Activated naive CD8-positive, alpha-beta T cell treated with anti-CD3 and anti-CD28 coated beads, Interleukin-2, amount 50 U/mL, for 24 hours (primary cell): ENCODE data around the gene ZNF407.
"Not testable (repeated sequence)": the region's sequence is repeated elsewhere in the genome, so short reads cannot be mapped to it uniquely, and the experiment has no call there.

Source experiments
- ATAC-seq: fragments of 150-1000 bp; cut with Tn5 transposase; one replicate; pipeline ENCODE4 v1.10.0; 2021
- DNase-seq: peaks from one replicate; pipeline ENCODE4 v3.0.0; 2021
- H3K27ac Mint-ChIP-seq: one replicate; pipeline ENCODE4 v1.8.0; 2021; ENCODE audit warnings: mild to moderate bottlenecking, mixed read lengths
- H3K27me3 Mint-ChIP-seq: one replicate; pipeline ENCODE4 v1.8.0; 2021; ENCODE audit warnings: mixed read lengths
- H3K36me3 Mint-ChIP-seq: one replicate; pipeline ENCODE4 v1.8.0; 2021; ENCODE audit warnings: low read depth, mixed read lengths
- H3K4me1 Mint-ChIP-seq: one replicate; pipeline ENCODE4 v1.8.0; 2021; ENCODE audit warnings: mixed read lengths
- H3K4me3 Mint-ChIP-seq: one replicate; pipeline ENCODE4 v1.8.0; 2021; ENCODE audit warnings: mild to moderate bottlenecking, moderate library complexity, mixed read lengths
- H3K9me3 Mint-ChIP-seq: one replicate; pipeline ENCODE4 v1.8.0; 2021; ENCODE audit warnings: mixed read lengths

The ZNF407 gene

GRCh38 chr18:74959216-74959615, 361.5 kb downstream of the ZNF407 start:
- ATAC-seq (no peak), DNase-seq (no peak)
- H3K27me3 Mint-ChIP-seq, result no peaks in the 10 kb centered on the region
- no peaks in the 10 kb centered on the region for H3K9me3 Mint-ChIP-seq
- H3K36me3 Mint-ChIP-seq, result peaks cover 11% of the 10 kb centered on the region
- no peak overlapping the region for H3K27ac Mint-ChIP-seq
- no peaks in the 10 kb centered on the region for H3K4me1 Mint-ChIP-seq
- no peak overlapping the region for H3K4me3 Mint-ChIP-seq

- no peak for DNase-seq
- Mint-ChIP-seq H3K9me3 (peaks cover 6% of the 10 kb centered on the region), H3K4me1 (no peaks in the 10 kb centered on the region), H3K36me3 (peaks cover 15% of the 10 kb centered on the region), H3K27me3 (no peaks in the 10 kb centered on the region), H3K4me3 (no peak overlapping the region), H3K27ac (no peak overlapping the region)
- no peak for ATAC-seq
These were observed 363.9 kb downstream of the ZNF407 start for GRCh38 chr18:74961596-74961995.

GRCh38 chr18:74963820-74964446, 366.3 kb downstream of the ZNF407 start:
- Mint-ChIP-seq H3K4me3 (no peak overlapping the region), H3K36me3 (peaks cover 13% of the 10 kb centered on the region)

GRCh38 chr18:74965682-74966081, 368.0 kb downstream of the ZNF407 start:
- ATAC-seq (no peak), DNase-seq (no peak)
- H3K4me3 Mint-ChIP-seq, result no peak overlapping the region
- peaks cover 6% of the 10 kb centered on the region for H3K9me3 Mint-ChIP-seq
- H3K4me1 Mint-ChIP-seq, result no peaks in the 10 kb centered on the region
- H3K36me3 Mint-ChIP-seq, result peaks cover 13% of the 10 kb centered on the region
- H3K27me3 Mint-ChIP-seq, result no peaks in the 10 kb centered on the region
- H3K27ac Mint-ChIP-seq, result no peak overlapping the region

More at GRCh38 chr18:74963820-74964446, 366.3 kb downstream of the ZNF407 start:
- Mint-ChIP-seq H3K27ac (no peak overlapping the region), H3K9me3 (peaks cover 6% of the 10 kb centered on the region), H3K27me3 (no peaks in the 10 kb centered on the region), H3K4me1 (no peaks in the 10 kb centered on the region)
- DNase-seq (no peak), ATAC-seq (no peak)

- Mint-ChIP-seq H3K27me3 (no peaks in the 10 kb centered on the region), H3K4me1 (no peaks in the 10 kb centered on the region), H3K36me3 (peaks cover 13% of the 10 kb centered on the region), H3K27ac (no peak overlapping the region), H3K4me3 (no peak overlapping the region), H3K9me3 (peaks cover 6% of the 10 kb centered on the region)
- ATAC-seq (no peak), DNase-seq (no peak)
These were observed 369.8 kb downstream of the ZNF407 start for GRCh38 chr18:74967438-74967837.

GRCh38 chr18:74967979-74968378, 370.3 kb downstream of the ZNF407 start:
- Mint-ChIP-seq H3K27ac (no peak overlapping the region), H3K27me3 (no peaks in the 10 kb centered on the region), H3K9me3 (peaks cover 6% of the 10 kb centered on the region), H3K4me1 (no peaks in the 10 kb centered on the region), H3K4me3 (no peak overlapping the region), H3K36me3 (peaks cover 10% of the 10 kb centered on the region)
- DNase-seq (no peak), ATAC-seq (no peak)

GRCh38 chr18:74971358-74971757, 373.7 kb downstream of the ZNF407 start:
- H3K27ac Mint-ChIP-seq, H3K27me3 Mint-ChIP-seq, ATAC-seq, H3K4me1 Mint-ChIP-seq, DNase-seq, H3K4me3 Mint-ChIP-seq, H3K9me3 Mint-ChIP-seq, H3K36me3 Mint-ChIP-seq: not testable (repeated sequence)

- DNase-seq, H3K9me3 Mint-ChIP-seq, H3K4me1 Mint-ChIP-seq, H3K27me3 Mint-ChIP-seq, ATAC-seq, H3K27ac Mint-ChIP-seq, H3K4me3 Mint-ChIP-seq, H3K36me3 Mint-ChIP-seq: not testable (repeated sequence)
These were observed 374.1 kb downstream of the ZNF407 start for GRCh38 chr18:74971776-74972175.

GRCh38 chr18:74972354-74972753, 374.7 kb downstream of the ZNF407 start:
- peaks cover 4% of the 10 kb centered on the region for H3K36me3 Mint-ChIP-seq
- DNase-seq, result no peak
- H3K9me3 Mint-ChIP-seq, result no peaks in the 10 kb centered on the region
- H3K27me3 Mint-ChIP-seq, result no peaks in the 10 kb centered on the region
- no peak for ATAC-seq
- H3K4me3 Mint-ChIP-seq, result no peak overlapping the region
- H3K4me1 Mint-ChIP-seq, result no peaks in the 10 kb centered on the region
- H3K27ac Mint-ChIP-seq, result no peak overlapping the region

- no peak overlapping the region for H3K4me3 Mint-ChIP-seq
- no peaks in the 10 kb centered on the region for H3K9me3 Mint-ChIP-seq
- no peaks in the 10 kb centered on the region for H3K4me1 Mint-ChIP-seq
- DNase-seq, result no peak
- no peak for ATAC-seq
- no peak overlapping the region for H3K27ac Mint-ChIP-seq
- no peaks in the 10 kb centered on the region for H3K27me3 Mint-ChIP-seq
- peaks cover 14% of the 10 kb centered on the region for H3K36me3 Mint-ChIP-seq
These were observed 377.3 kb downstream of the ZNF407 start for GRCh38 chr18:74975001-74975400.

GRCh38 chr18:74976331-74976909, 378.8 kb downstream of the ZNF407 start:
- ATAC-seq (no peak), DNase-seq (no peak)
- Mint-ChIP-seq H3K9me3 (no peaks in the 10 kb centered on the region), H3K4me1 (no peaks in the 10 kb centered on the region), H3K27me3 (no peaks in the 10 kb centered on the region), H3K27ac (no peak overlapping the region), H3K36me3 (peaks cover 15% of the 10 kb centered on the region), H3K4me3 (no peak overlapping the region)

- Mint-ChIP-seq H3K4me3 (no peak overlapping the region), H3K27ac (no peak overlapping the region), H3K36me3 (peaks cover 16% of the 10 kb centered on the region), H3K27me3 (no peaks in the 10 kb centered on the region), H3K9me3 (no peaks in the 10 kb centered on the region), H3K4me1 (no peaks in the 10 kb centered on the region)
- ATAC-seq (no peak), DNase-seq (no peak)
These were observed 379.4 kb downstream of the ZNF407 start for GRCh38 chr18:74977041-74977440.

GRCh38 chr18:74980669-74981068, 383.0 kb downstream of the ZNF407 start:
- Mint-ChIP-seq H3K27ac (no peak overlapping the region), H3K27me3 (no peaks in the 10 kb centered on the region), H3K9me3 (no peaks in the 10 kb centered on the region), H3K4me1 (no peaks in the 10 kb centered on the region), H3K36me3 (peaks cover 16% of the 10 kb centered on the region), H3K4me3 (no peak overlapping the region)
- DNase-seq (no peak), ATAC-seq (no peak)

GRCh38 chr18:74981476-74981875, 383.8 kb downstream of the ZNF407 start:
- Mint-ChIP-seq H3K9me3 (no peaks in the 10 kb centered on the region), H3K27me3 (no peaks in the 10 kb centered on the region), H3K4me3 (no peak overlapping the region), H3K4me1 (no peaks in the 10 kb centered on the region), H3K27ac (no peak overlapping the region), H3K36me3 (peaks cover 16% of the 10 kb centered on the region)
- DNase-seq, result no peak
- ATAC-seq, result no peak

GRCh38 chr18:74982946-74983635, 385.4 kb downstream of the ZNF407 start:
- ATAC-seq, result no peak

More at GRCh38 chr18:74982946-74983635, 385.4 kb downstream of the ZNF407 start:
- DNase-seq, result no peak
- Mint-ChIP-seq H3K4me1 (no peaks in the 10 kb centered on the region), H3K4me3 (no peak overlapping the region), H3K27ac (no peak overlapping the region), H3K27me3 (no peaks in the 10 kb centered on the region), H3K9me3 (no peaks in the 10 kb centered on the region), H3K36me3 (peaks cover 14% of the 10 kb centered on the region)
